NCI-H524 treated with DMSO at 0.1 percent for 48 hours (cell line): ENCODE measurements around the gene CFAP206.

ENCODE experiments used
- DNase-seq: peaks from one replicate; lab custom pipeline; 2025; lab: John Stamatoyannopoulos, UW

The CFAP206 gene

GRCh38 chr6:87407901-87408720 is at the start of gene CFAP206:
TSS of gene CFAP206 (plus strand) at chr6:87407972. CDS start at chr6:87409840, 1,868 bp downstream.
- peak; percentile 58 for DNase-seq

GRCh38 chr6:87364602-87365252 is 43.0 kb upstream of the CFAP206 start:
- no peak for DNase-seq

- no peak for DNase-seq
Observed at GRCh38 chr6:87366072-87366827, 41.5 kb upstream of the CFAP206 start.

- no peak for DNase-seq
Observed at GRCh38 chr6:87366899-87367298, 40.9 kb upstream of the CFAP206 start.

- no peak for DNase-seq
Observed at GRCh38 chr6:87373377-87373776, 34.4 kb upstream of the CFAP206 start.

- DNase-seq = no peak
Observed at GRCh38 chr6:87375315-87375714, 32.5 kb upstream of the CFAP206 start.

- no peak for DNase-seq
Observed at GRCh38 chr6:87376643-87377042, 31.1 kb upstream of the CFAP206 start.

GRCh38 chr6:87378947-87379346 is 28.8 kb upstream of the CFAP206 start:
- no peak for DNase-seq

GRCh38 chr6:87382861-87383260 is 24.9 kb upstream of the CFAP206 start:
- no peak for DNase-seq

- no peak for DNase-seq
Observed at GRCh38 chr6:87384038-87384437, 23.7 kb upstream of the CFAP206 start.

GRCh38 chr6:87384449-87384848 is 23.3 kb upstream of the CFAP206 start:
- DNase-seq = no peak

- no peak for DNase-seq
Observed at GRCh38 chr6:87391334-87391733, 16.4 kb upstream of the CFAP206 start.

- DNase-seq = peak; percentile 45
Observed at GRCh38 chr6:87393026-87393622, 14.6 kb upstream of the CFAP206 start.

- no peak for DNase-seq
Observed at GRCh38 chr6:87395431-87395830, 12.3 kb upstream of the CFAP206 start.

- DNase-seq = peak; percentile 12
Observed at GRCh38 chr6:87396595-87397392, 11.0 kb upstream of the CFAP206 start.

- DNase-seq = no peak
Observed at GRCh38 chr6:87397656-87398055, 10.1 kb upstream of the CFAP206 start.

- DNase-seq = no peak
Observed at GRCh38 chr6:87401832-87402231, 5.9 kb upstream of the CFAP206 start.

- DNase-seq = no peak
Observed at GRCh38 chr6:87407561-87407900, 241 bp upstream of the CFAP206 start.

- DNase-seq = no peak
Observed at GRCh38 chr6:87408721-87409155, 966 bp downstream of the CFAP206 start.

- DNase-seq = no peak
Observed at GRCh38 chr6:87419266-87419665, 11.5 kb downstream of the CFAP206 start.

GRCh38 chr6:87420360-87420759 is 12.6 kb downstream of the CFAP206 start:
- DNase-seq = no peak

GRCh38 chr6:87421576-87421975 is 13.8 kb downstream of the CFAP206 start:
- DNase-seq = no peak
